Skin epidermis (tissue), 12 donors: ENCODE results near the gene SCP2.

Experiments used
- H3K27ac ChIP-seq, 21 experiments: fragments of 200-600 bp; sonication (generic) in 11 of 21; one replicate each; pipeline ENCODE4 v1.5.0; 2020; ENCODE audit warnings: mild to moderate bottlenecking in 3 of 21, inconsistent platforms in 2 of 21, moderate library complexity in 2 of 21
- H3K4me3 ChIP-seq, 7 experiments: fragments of 200-600 bp; sonication (generic) in 2 of 7; one replicate each; pipeline ENCODE4 v1.5.0; 2020; ENCODE audit warnings: inconsistent platforms in 2 of 7, mild to moderate bottlenecking in 2 of 7, moderate library complexity in 1 of 7

Gene SCP2

DNA sequence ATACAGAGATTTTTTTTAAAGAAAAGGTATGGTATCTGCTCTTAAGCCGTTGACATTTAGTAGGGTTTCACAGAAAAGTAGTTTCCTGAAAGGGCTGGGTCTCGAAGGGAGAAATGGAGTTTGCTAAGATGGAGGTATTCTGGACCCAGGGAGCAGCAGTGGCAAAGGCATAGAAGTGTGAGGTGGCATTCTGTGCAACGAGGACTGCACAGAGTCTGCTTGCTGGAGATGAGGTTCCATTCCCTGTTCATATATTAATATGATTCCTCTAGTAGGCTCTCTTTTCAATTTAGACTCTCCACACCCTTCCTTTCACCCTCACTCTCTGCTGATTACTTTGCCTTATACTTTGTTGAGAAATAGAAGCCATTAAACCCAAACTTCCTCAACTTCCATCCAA, 96.5 kb downstream of the SCP2 start:
- no peak overlapping the region for H3K4me3 ChIP-seq
- no peak overlapping the region for H3K27ac ChIP-seq

DNA sequence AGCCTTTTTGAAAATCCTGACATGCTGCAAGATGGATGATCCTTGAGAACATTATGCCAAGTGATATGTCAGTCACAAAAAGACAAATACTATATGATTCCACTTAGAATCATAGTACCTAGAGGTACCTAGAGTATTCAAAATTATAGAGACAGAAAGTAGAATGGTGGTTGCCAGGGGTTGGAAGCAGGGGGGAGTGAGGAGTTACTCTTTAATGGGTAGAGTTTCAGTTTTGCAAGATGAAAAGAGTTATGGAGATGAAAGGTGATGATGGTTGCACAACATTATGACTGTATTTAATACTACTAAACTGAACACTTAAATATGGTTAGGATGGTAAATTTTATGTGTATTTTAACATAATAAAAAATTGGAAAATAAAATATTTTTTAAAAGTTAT, 97.0 kb downstream of the SCP2 start:
- no peak overlapping the region for H3K27ac ChIP-seq
- no peak overlapping the region for H3K4me3 ChIP-seq

DNA sequence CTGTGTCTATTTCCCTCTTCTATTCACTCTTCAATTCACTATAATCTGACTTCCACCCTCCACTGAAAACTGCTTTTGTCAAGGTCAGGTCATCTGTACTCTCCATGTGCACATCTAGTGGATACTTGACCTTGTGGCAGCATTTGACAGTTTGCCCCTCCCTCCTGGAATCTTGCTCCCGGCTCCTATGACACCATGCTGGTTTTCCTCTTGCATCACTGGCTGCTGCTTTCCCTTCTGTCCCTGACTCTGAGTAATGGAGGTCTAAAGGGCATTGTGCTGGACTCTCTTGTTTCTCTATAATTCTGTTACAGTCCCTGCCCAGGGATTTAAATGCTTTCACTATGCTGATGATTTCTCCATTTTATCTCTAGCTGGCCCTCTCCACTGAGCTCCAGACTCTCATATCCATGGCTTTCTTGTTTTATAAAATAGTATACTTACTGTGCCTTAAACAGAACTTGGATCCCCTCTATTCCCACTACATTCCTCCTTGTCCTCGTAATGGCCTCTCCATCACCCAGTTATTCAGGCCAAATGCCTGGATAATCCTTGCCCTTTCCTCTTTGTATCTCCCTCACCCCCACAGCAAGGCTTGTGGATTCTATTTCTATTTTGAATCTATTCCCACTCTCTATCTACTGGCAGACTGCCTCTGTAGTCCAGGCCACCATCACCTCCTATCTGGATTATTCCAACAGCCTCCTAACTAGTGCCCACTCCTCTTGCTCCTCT, 98.1 kb downstream of the SCP2 start:
- no peak overlapping the region for H3K27ac ChIP-seq
- H3K4me3 ChIP-seq = no peak overlapping the region

- Histone ChIP-seq H3K27ac (no peak overlapping the region), H3K4me3 (no peak overlapping the region)
Observed at GRCh38 chr1:53025769-53026112, 98.7 kb downstream of the SCP2 start.

- Histone ChIP-seq H3K27ac (no peak overlapping the region), H3K4me3 (no peak overlapping the region)
Observed at GRCh38 chr1:53026254-53026653, 99.2 kb downstream of the SCP2 start.

GRCh38 chr1:53031732-53032131, 104.7 kb downstream of the SCP2 start:
- H3K4me3 ChIP-seq = no peak overlapping the region
- no peak overlapping the region for H3K27ac ChIP-seq

DNA sequence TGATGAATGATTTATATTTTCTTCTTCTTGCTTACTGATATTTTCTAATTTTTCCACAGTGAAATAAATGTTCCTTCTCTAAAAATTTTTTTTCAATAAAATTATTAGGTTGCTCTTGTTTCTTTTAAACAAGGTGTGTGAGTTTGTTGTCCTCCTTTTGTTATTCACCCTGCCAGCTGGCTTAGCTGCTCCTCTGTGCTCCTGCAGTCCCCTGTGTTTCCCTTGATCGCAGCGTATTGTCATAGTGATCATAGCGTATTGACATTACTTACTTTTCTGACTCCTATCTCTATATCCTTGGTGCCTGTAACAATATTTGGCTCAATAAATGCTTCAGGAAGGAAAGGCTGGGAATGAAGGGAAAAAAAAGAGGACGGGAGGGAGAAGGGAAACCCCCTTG, 110.1 kb downstream of the SCP2 start:
- Histone ChIP-seq H3K27ac (no peak overlapping the region), H3K4me3 (no peak overlapping the region)

GRCh38 chr1:53038566-53038965, 111.5 kb downstream of the SCP2 start:
- H3K27ac ChIP-seq = no peak overlapping the region
- H3K4me3 ChIP-seq = no peak overlapping the region

DNA sequence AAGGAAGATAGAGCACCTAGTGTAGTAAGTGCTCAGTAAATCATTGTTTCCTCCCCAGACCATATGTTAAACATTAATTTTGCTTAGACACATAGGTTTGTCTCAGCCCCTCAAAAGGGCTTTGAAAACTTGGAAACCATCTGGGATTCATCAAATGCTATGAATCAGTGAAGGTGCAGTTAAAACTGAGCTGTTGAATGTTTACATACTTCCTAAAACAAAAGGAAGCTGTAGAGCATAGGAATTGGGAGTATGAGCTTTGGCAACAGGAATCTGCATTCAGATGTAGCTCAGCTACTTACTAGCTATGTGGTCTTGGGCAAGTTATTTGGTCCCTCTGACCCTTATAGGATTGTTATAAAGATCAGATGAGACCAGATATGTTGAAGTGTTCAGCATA, 116.2 kb downstream of the SCP2 start:
- Histone ChIP-seq H3K27ac (no peak overlapping the region), H3K4me3 (no peak overlapping the region)

DNA sequence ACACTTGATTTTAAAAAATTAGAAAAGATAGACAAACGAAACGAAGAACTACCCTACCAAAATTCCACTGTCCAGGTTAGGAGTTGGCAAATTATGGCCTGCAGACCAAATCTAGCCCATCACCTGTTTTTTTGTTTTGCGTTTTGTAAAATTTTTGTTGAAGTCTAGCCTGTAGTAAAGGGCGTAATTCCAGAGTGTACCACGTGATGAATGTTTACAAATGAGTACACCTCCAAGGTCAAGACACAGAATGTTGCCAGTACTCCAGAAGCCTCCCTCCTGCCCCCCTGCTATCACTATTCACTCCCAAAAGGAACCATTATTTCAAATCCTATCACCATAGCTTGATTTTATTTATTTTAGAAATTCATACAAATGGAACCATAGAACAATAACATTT, 117.8 kb downstream of the SCP2 start:
- H3K4me3 ChIP-seq = no peak overlapping the region
- no peak overlapping the region for H3K27ac ChIP-seq

DNA sequence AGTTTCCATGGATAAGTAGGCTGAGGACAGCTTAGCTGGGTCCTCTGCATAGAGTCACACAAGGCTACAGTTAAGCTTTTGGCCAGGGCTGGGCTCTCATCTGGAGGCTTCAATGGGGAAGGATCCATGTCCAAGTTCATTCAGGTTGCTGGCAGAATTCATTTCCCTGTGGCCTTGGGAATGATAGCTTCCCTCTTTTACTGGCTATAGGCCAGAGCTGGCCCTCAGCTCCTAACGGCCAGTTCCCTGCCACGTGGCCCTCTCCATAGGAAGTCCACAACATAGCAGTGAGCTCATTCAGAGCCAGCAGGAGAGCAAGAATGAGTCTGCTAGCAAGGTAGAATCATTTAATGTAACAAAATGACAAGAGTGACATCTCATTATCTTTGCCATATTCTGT, 119.9 kb downstream of the SCP2 start:
- H3K4me3 ChIP-seq = no peak overlapping the region
- H3K27ac ChIP-seq = peak overlapping the region in 1 of 21 experiments; percentile 9

- no peak overlapping the region for H3K4me3 ChIP-seq
- peak overlapping the region in 4 of 21 experiments; percentile 9 to 39 (median 34) for H3K27ac ChIP-seq
Observed at GRCh38 chr1:53047737-53048736, 121.0 kb downstream of the SCP2 start.

GRCh38 chr1:53048960-53049573, 122.0 kb downstream of the SCP2 start:
- Histone ChIP-seq H3K4me3 (no peak overlapping the region), H3K27ac (no peak overlapping the region)

DNA sequence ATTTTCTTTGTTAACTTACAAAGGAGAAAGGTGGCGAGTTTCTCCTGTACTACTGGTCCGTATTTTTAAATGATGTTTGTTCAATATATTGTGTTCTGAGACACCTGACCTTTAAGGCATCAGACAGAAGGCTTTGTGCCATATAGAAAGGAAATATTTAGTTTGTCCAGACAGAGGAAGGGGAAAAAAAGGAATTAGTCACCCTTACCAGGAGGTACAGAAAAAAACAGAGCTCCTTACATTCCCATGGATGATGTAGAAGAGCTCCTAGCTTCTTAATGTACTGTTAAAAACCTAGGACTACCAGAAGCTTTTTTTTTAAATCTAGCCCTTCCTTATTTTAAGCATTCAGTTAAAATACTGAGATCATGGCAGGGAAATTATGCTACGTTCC, 122.5 kb downstream of the SCP2 start:
- H3K4me3 ChIP-seq = no peak overlapping the region
- H3K27ac ChIP-seq = no peak overlapping the region

GRCh38 chr1:53050310-53050709, 123.2 kb downstream of the SCP2 start:
- Histone ChIP-seq H3K4me3 (no peak overlapping the region), H3K27ac (peak overlapping the region in 1 of 21 experiments; percentile 21)

DNA sequence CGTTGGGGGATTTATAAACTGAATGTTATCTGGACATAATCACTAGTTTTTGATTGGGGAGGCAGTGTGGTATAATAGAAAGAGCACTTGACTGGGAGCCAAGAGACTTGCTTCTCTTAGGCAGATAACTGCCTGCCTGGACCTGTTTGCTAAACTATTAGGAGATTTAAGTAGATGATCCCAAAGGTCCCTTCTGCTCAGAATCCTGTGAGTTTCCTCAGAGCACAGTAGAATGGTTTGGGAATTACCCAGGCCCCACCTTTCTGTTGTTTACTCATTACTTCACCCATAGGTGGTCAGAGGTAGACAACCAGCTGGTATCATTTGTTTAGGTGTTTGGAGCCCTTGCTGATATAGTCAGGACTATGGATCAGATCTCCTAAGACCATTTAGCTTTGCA, 124.6 kb downstream of the SCP2 start:
- no peak overlapping the region for H3K4me3 ChIP-seq
- no peak overlapping the region for H3K27ac ChIP-seq

DNA sequence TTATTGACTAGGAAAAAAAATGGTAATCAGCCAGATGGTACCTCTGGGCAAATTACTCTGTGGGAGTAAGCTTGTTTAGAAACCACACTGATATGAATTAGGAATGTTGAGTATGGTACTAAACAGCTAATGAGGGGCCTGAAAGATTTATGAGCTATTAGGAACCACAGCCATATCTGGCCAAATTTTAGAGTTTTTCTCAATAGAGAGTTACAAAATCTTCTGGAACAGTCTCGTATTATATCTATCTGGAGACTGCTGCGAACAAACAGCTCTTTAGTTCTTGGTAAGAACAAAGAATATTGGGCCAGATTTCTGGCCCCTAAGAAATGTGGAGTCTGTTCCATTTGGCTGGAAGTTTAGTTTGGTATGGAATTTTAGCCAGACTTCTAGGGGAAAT, 130.1 kb downstream of the SCP2 start:
- no peak overlapping the region for H3K27ac ChIP-seq
- H3K4me3 ChIP-seq = no peak overlapping the region

- Histone ChIP-seq H3K27ac (peak overlapping the region in 5 of 21 experiments; percentile 22 to 81 (median 67)), H3K4me3 (no peak overlapping the region)
Observed at GRCh38 chr1:53060579-53060978, 133.5 kb downstream of the SCP2 start.

GRCh38 chr1:53061123-53061858, 134.2 kb downstream of the SCP2 start:
- H3K4me3 ChIP-seq = peak overlapping the region; percentile 33 to 58 (median 36)
- H3K27ac ChIP-seq = peak overlapping the region in 18 of 21 experiments; percentile 10 to 81 (median 65)
